ENCODE results near the gene TMEM154. TPM values are rescaled to one million over a fixed set of nuclear protein-coding genes. Genes with fewer than 3 reads are reported as not detected.

The TMEM154 gene
- polyA plus RNA-seq, result 0.04 TPM in 1 of 2 replicates, not detected in the other
- not detected in 2 replicates for polyA minus RNA-seq

DNA sequence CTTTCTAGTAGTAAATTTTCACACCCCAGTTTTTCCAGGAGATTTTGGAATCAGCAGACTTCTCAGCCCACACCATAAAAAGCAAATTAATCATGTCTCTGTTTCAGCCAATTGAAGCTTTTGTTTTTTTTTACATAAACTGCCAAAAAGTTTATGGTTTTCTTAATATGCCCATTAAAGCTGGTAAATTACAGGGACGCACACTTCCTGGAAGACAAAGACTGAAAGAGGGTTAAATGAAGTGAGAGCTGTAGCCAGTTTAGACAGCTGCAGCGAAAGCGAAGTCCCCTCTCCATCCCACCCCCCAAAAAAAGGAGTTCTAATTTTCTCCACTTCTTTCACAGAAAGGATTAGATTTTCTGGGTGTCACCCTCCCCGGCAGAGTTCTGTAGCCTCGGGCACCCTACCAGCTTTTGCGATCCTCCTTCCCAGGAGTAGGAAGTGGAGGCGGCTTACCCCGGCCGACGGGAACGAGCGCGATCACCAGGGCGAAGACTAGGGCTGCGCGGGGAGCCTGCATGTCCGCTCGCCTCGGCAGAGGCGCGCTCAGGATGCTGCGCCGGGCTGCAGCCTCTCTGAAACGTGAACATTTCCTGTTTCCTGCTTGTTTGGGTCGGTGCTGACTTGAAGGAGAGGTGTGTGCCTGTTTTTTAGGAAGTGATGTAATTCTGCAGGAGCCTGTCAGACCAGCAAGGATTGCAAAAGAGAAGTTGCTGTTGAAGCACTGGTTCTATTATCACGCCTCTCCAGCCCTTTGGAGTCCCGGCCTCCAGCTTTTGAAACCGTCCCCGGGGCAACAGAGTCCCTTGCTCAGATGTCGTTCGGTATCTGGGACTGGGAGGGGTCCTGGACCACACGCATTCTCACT lies at the start of gene TMEM154:
Gene TMEM154, minus strand, starts transcription at position 584 of the 868 bp plus-strand sequence. Its CDS starts 64 bp downstream, at position 520.
- H2AFZ ChIP-seq (ENCODE audit: low read depth, low read length), result no peak within 1 kb of the TSS
- no peaks in the 10 kb centered on the region for H3F3A ChIP-seq (ENCODE audit: insufficient read depth, low read length, poor library complexity, severe bottlenecking)
- no peak within 1 kb of the TSS for H3K9ac ChIP-seq (ENCODE audit: low read length)
- H4K20me1 ChIP-seq (ENCODE audit: insufficient read depth), result no peaks in the 10 kb centered on the region
- no peaks in the 10 kb centered on the region for H3K79me2 ChIP-seq (replicated peaks; ENCODE audit: insufficient read depth, low read length)
- H3K4me3 ChIP-seq (ENCODE audit: low read length), result peak within 1 kb of the TSS; percentile 58
- no peak within 1 kb of the TSS for H3K27ac ChIP-seq (ENCODE audit: low read length)
- H3K9me3 ChIP-seq (ENCODE audit: low read length), result no peaks in the 10 kb centered on the region
- peaks cover 22% of the 10 kb centered on the region for H3K27me3 ChIP-seq (ENCODE audit: insufficient read depth, low read depth, low read length)
- peak within 1 kb of the TSS; percentile 41 for H3K4me2 ChIP-seq (ENCODE audit: low read length)
- no peaks in the 10 kb centered on the region for H3K9me2 ChIP-seq (ENCODE audit: insufficient read depth, low read length)
- no peak for TF ChIP-seq MXI1 (conservative IDR thresholded peaks at IDR 0.05; ENCODE audit: poor library complexity, severe bottlenecking)
- H3K36me3 ChIP-seq (ENCODE audit: insufficient read depth, low read length), result no peaks in the 10 kb centered on the region

DNA sequence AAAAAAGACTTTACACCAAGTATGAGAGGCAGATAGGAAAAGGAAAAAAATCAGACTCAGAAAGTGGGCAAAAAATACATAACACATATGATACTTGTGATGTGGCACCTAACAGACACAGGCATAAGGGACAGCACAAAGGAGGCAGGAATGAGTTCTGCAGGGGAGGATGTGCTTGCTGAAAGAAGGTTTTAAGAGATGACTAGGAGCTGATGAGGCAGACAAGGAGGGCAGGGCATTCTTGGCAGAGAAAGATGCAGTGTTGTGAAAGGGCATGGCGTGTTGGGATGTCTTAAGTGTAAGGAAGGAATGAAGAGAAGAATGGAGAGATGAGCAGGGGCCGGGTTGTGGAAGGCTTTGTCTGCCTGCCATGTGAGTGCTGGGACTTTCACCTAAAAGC lies 49.7 kb upstream of the TMEM154 start:
- no peaks in the 10 kb centered on the region for H3F3A ChIP-seq (ENCODE audit: insufficient read depth, low read length, poor library complexity, severe bottlenecking)
- H3K4me3 ChIP-seq (ENCODE audit: low read length), result no peak overlapping the region
- no peaks in the 10 kb centered on the region for H3K36me3 ChIP-seq (ENCODE audit: insufficient read depth, low read length)
- H3K27ac ChIP-seq (ENCODE audit: low read length), result no peak overlapping the region
- no peak overlapping the region for H3K9ac ChIP-seq (ENCODE audit: low read length)
- H3K4me2 ChIP-seq (ENCODE audit: low read length), result no peak overlapping the region
- no peaks in the 10 kb centered on the region for H3K9me2 ChIP-seq (ENCODE audit: insufficient read depth, low read length)
- no peaks in the 10 kb centered on the region for H3K27me3 ChIP-seq (ENCODE audit: insufficient read depth, low read depth, low read length)
- TF ChIP-seq, protein P1, sequence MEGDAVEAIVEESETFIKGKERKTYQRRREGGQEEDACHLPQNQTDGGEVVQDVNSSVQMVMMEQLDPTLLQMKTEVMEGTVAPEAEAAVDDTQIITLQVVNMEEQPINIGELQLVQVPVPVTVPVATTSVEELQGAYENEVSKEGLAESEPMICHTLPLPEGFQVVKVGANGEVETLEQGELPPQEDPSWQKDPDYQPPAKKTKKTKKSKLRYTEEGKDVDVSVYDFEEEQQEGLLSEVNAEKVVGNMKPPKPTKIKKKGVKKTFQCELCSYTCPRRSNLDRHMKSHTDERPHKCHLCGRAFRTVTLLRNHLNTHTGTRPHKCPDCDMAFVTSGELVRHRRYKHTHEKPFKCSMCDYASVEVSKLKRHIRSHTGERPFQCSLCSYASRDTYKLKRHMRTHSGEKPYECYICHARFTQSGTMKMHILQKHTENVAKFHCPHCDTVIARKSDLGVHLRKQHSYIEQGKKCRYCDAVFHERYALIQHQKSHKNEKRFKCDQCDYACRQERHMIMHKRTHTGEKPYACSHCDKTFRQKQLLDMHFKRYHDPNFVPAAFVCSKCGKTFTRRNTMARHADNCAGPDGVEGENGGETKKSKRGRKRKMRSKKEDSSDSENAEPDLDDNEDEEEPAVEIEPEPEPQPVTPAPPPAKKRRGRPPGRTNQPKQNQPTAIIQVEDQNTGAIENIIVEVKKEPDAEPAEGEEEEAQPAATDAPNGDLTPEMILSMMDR (IDR thresholded peaks at IDR 0.05; ENCODE audit: poor library complexity, severe bottlenecking), result no peak
- TF ChIP-seq TAF1 (IDR thresholded peaks at IDR 0.05; ENCODE audit: low read depth), result no peak
- no peak for TF ChIP-seq POLR2AphosphoS5 (IDR thresholded peaks at IDR 0.05)
- TF ChIP-seq MXI1 (conservative IDR thresholded peaks at IDR 0.05; ENCODE audit: poor library complexity, severe bottlenecking), result no peak
- TF ChIP-seq EP300 (conservative IDR thresholded peaks at IDR 0.05; ENCODE audit: poor library complexity, severe bottlenecking), result no peak
- TF ChIP-seq RAD21 (conservative IDR thresholded peaks at IDR 0.05), result no peak
- no peak for TF ChIP-seq EZH2 (IDR thresholded peaks at IDR 0.05; ENCODE audit: borderline replicate concordance, insufficient read depth, low read length, poor library complexity, severe bottlenecking)
- TF ChIP-seq SMC3 (conservative IDR thresholded peaks at IDR 0.05; ENCODE audit: poor library complexity), result no peak
- TF ChIP-seq, protein P2, sequence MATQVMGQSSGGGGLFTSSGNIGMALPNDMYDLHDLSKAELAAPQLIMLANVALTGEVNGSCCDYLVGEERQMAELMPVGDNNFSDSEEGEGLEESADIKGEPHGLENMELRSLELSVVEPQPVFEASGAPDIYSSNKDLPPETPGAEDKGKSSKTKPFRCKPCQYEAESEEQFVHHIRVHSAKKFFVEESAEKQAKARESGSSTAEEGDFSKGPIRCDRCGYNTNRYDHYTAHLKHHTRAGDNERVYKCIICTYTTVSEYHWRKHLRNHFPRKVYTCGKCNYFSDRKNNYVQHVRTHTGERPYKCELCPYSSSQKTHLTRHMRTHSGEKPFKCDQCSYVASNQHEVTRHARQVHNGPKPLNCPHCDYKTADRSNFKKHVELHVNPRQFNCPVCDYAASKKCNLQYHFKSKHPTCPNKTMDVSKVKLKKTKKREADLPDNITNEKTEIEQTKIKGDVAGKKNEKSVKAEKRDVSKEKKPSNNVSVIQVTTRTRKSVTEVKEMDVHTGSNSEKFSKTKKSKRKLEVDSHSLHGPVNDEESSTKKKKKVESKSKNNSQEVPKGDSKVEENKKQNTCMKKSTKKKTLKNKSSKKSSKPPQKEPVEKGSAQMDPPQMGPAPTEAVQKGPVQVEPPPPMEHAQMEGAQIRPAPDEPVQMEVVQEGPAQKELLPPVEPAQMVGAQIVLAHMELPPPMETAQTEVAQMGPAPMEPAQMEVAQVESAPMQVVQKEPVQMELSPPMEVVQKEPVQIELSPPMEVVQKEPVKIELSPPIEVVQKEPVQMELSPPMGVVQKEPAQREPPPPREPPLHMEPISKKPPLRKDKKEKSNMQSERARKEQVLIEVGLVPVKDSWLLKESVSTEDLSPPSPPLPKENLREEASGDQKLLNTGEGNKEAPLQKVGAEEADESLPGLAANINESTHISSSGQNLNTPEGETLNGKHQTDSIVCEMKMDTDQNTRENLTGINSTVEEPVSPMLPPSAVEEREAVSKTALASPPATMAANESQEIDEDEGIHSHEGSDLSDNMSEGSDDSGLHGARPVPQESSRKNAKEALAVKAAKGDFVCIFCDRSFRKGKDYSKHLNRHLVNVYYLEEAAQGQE (IDR thresholded peaks at IDR 0.05; ENCODE audit: borderline replicate concordance), result no peak
- no peaks in the 10 kb centered on the region for H4K20me1 ChIP-seq (ENCODE audit: insufficient read depth)
- H3K9me3 ChIP-seq (ENCODE audit: low read length), result no peaks in the 10 kb centered on the region
- no peaks in the 10 kb centered on the region for H3K79me2 ChIP-seq (replicated peaks; ENCODE audit: insufficient read depth, low read length)
- H2AFZ ChIP-seq (ENCODE audit: low read depth, low read length), result no peak overlapping the region
